HG03565 (cell line): ENCODE results near the gene ASIC3.

Experiments used
- ATAC-seq: cut with Tn5 transposase; IDR thresholded peaks from one replicate; pipeline ENCODE4 v1.9.1; 2021; ENCODE audit warnings: mild to moderate bottlenecking, moderate library complexity; ENCODE audit not compliant: unreplicated experiment

ASIC3 gene

GRCh38 chr7:151070574-151070960, 22.2 kb downstream of the ASIC3 start:
- no peak for ATAC-seq

GRCh38 chr7:151071032-151071866, 22.9 kb downstream of the ASIC3 start:
- ATAC-seq: no peak

- ATAC-seq: no peak
These were observed 25.7 kb downstream of the ASIC3 start for GRCh38 chr7:151073990-151074389.

- ATAC-seq: no peak
These were observed 26.7 kb downstream of the ASIC3 start for GRCh38 chr7:151074817-151075661.

GRCh38 chr7:151075662-151075971, 27.3 kb downstream of the ASIC3 start:
- no peak for ATAC-seq

GRCh38 chr7:151075978-151076426, 27.7 kb downstream of the ASIC3 start:
- no peak for ATAC-seq

GRCh38 chr7:151076863-151077704, 28.8 kb downstream of the ASIC3 start:
- ATAC-seq: no peak

- no peak for ATAC-seq
These were observed 29.4 kb downstream of the ASIC3 start for GRCh38 chr7:151077705-151078232.

- no peak for ATAC-seq
These were observed 30.1 kb downstream of the ASIC3 start for GRCh38 chr7:151078233-151079040.

GRCh38 chr7:151079199-151079910, 31.0 kb downstream of the ASIC3 start:
- ATAC-seq: no peak

- no peak for ATAC-seq
These were observed 31.8 kb downstream of the ASIC3 start for GRCh38 chr7:151080067-151080521.

GRCh38 chr7:151080522-151081169, 32.3 kb downstream of the ASIC3 start, which contains the start of gene FASTK:
Gene FASTK, minus strand, starts transcription at chr7:151080809. Its CDS starts 43 bp downstream, at chr7:151080766.
- peak; percentile 62 for ATAC-seq

GRCh38 chr7:151081170-151082101, 33.1 kb downstream of the ASIC3 start:
- no peak for ATAC-seq

GRCh38 chr7:151082141-151083070, 34.1 kb downstream of the ASIC3 start:
- ATAC-seq: no peak

- ATAC-seq: peak; percentile 43
These were observed 34.9 kb downstream of the ASIC3 start, which contains the start of gene TMUB1 for GRCh38 chr7:151083071-151083823. Gene TMUB1, minus strand, starts transcription at chr7:151083493. Its CDS starts 930 bp downstream, at chr7:151082563.

GRCh38 chr7:151083824-151084160, 35.5 kb downstream of the ASIC3 start:
- no peak for ATAC-seq
